Neutrophil (primary cell): ENCODE results near the gene NPAS2.

ENCODE experiments used
- H3K27ac ChIP-seq: fragments of 200-600 bp; sonication (generic); 2 replicates; pipeline ENCODE4 v1.5.1; 2016; ENCODE audit warnings: mild to moderate bottlenecking, moderate library complexity
- H3K27me3 ChIP-seq: fragments of 200-600 bp; sonication (generic); 2 replicates; pipeline ENCODE4 v1.6.0; 2016; ENCODE audit warnings: mild to moderate bottlenecking
- H3K36me3 ChIP-seq: fragments of 200-600 bp; sonication (generic); 2 replicates; pipeline ENCODE4 v1.5.1; 2017
- H3K4me1 ChIP-seq, 2 experiments: fragments of 200-600 bp in 1 of 2; sonication (generic) in 1 of 2; 1 replicate in 1 of 2; 2 replicates in 1 of 2; pipeline versions ENCODE4 v1.5.1 to v1.6.1; 2013 to 2016; ENCODE audit warnings: low read depth in 1 of 2, low read length in 1 of 2, mild to moderate bottlenecking in 1 of 2, moderate library complexity in 1 of 2; ENCODE audit not compliant: control insufficient read depth in 1 of 2, insufficient read depth in 1 of 2
- H3K4me3 ChIP-seq, 2 experiments: fragments of 200-600 bp in 1 of 2; sonication (generic) in 1 of 2; 1 replicate in 1 of 2; 2 replicates in 1 of 2; pipeline ENCODE4 v1.5.1; 2013 to 2016; ENCODE audit warnings: low read depth in 1 of 2, low read length in 1 of 2, mild to moderate bottlenecking in 1 of 2, moderate library complexity in 1 of 2
- H3K9me3 ChIP-seq: fragments of 200-600 bp; sonication (generic); 2 replicates; pipeline ENCODE4 v1.5.1; 2016
- CTCF ChIP-seq: fragments of 200-600 bp; sonication (generic); IDR thresholded peaks from 2 replicates; pipeline ENCODE4 v1.5.1; 2016; ENCODE audit warnings: antibody characterized with exemption

NPAS2 gene

GRCh38 chr2:100906131-100906530 is 86.2 kb downstream of the NPAS2 start:
- peaks cover 52% of the 10 kb centered on the region for H3K27me3 ChIP-seq
- no peaks in the 10 kb centered on the region for H3K36me3 ChIP-seq
- H3K27ac ChIP-seq: no peak overlapping the region
- no peaks in the 10 kb centered on the region for H3K9me3 ChIP-seq
- no peak for TF ChIP-seq CTCF
- H3K4me1 ChIP-seq: no peaks in the 10 kb centered on the region
- H3K4me3 ChIP-seq: no peak overlapping the region

DNA sequence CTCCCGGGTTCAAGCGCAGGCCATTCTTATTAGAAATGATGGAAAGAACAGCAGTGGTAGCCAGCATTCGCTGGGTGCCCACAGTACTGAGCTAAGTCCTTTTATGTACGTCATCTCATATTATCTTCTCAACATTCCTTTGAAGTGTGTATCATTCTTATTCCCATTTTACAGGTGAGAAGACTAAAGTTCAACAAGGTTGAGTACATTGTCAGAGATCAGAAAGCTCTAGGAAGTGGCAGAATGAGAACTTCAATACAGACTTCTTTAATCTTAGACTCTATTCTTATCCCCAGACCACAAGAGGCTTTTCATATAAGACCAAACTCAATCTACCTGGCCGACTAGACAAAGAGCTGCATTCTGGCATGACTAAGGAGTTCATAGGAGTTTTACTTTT is 86.7 kb downstream of the NPAS2 start:
- no peaks in the 10 kb centered on the region for H3K9me3 ChIP-seq
- no peaks in the 10 kb centered on the region for H3K36me3 ChIP-seq
- no peak for TF ChIP-seq CTCF
- H3K4me1 ChIP-seq: no peaks in the 10 kb centered on the region
- no peak overlapping the region for H3K27ac ChIP-seq
- peaks cover 47% of the 10 kb centered on the region for H3K27me3 ChIP-seq
- no peak overlapping the region for H3K4me3 ChIP-seq

- Histone ChIP-seq H3K4me1 (no peaks in the 10 kb centered on the region), H3K4me3 (no peak overlapping the region), H3K9me3 (no peaks in the 10 kb centered on the region), H3K27me3 (peaks cover 36% of the 10 kb centered on the region), H3K27ac (no peak overlapping the region), H3K36me3 (no peaks in the 10 kb centered on the region)
- no peak for TF ChIP-seq CTCF
Measured at GRCh38 chr2:100907832-100908231, 87.9 kb downstream of the NPAS2 start.

GRCh38 chr2:100909534-100910081 is 89.7 kb downstream of the NPAS2 start:
- H3K9me3 ChIP-seq: no peaks in the 10 kb centered on the region
- no peak overlapping the region for H3K27ac ChIP-seq
- no peaks in the 10 kb centered on the region for H3K36me3 ChIP-seq
- TF ChIP-seq CTCF: no peak
- no peaks in the 10 kb centered on the region for H3K4me1 ChIP-seq
- H3K27me3 ChIP-seq: peaks cover 26% of the 10 kb centered on the region
- H3K4me3 ChIP-seq: no peak overlapping the region

DNA sequence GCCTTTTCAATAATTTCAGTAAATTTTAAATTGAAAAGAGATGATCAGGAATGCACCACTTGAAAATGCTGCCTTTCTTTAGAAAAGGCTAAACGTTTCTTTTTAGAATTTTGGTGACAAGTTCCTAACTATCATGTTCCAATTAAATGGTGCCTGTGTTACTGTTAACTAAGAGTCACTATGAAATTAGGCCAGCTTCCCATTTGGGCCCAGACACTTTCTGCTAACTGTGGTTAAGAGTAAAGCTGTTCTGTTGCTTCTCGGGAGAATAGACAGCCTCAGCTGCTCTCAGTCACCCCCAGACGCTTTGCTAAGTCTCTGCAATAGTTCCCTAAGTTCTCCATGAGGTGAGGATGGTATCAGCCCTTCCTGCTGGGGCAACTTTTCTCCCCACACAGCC is 90.2 kb downstream of the NPAS2 start:
- no peaks in the 10 kb centered on the region for H3K4me1 ChIP-seq
- H3K27ac ChIP-seq: no peak overlapping the region
- TF ChIP-seq CTCF: no peak
- H3K4me3 ChIP-seq: no peak overlapping the region
- no peaks in the 10 kb centered on the region for H3K36me3 ChIP-seq
- H3K9me3 ChIP-seq: no peaks in the 10 kb centered on the region
- peaks cover 26% of the 10 kb centered on the region for H3K27me3 ChIP-seq

DNA sequence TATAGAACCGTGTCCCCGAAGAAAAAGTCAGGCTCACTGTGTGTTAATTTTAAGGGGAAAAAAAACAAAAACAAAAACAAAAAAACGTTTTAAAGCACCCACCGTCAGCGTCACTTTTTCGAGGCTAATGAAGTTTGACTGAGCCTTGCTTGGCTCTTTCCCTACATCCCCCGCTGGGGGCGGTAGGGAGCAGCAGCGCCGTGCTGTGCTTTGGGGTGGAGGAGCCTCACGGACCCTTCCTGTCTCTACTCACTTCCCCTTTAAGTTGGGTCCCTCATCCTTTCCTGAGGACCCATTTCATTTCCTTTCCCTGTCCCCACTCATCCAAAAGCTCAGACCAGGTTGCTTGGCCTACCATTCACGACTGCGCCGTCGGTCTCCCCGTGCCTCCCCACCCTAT is 99.4 kb downstream of the NPAS2 start:
- H3K4me3 ChIP-seq: no peak overlapping the region
- H3K4me1 ChIP-seq: no peaks in the 10 kb centered on the region
- H3K36me3 ChIP-seq: no peaks in the 10 kb centered on the region
- H3K27ac ChIP-seq: no peak overlapping the region
- peaks cover 14% of the 10 kb centered on the region for H3K27me3 ChIP-seq
- no peak for TF ChIP-seq CTCF
- no peaks in the 10 kb centered on the region for H3K9me3 ChIP-seq
